MM.1S (cell line): ENCODE results near the gene HADH.

ENCODE experiments used
- DNase-seq: peaks from one replicate; pipeline ENCODE4 v3.0.0-alpha.2; 2015
- H2AFZ ChIP-seq: fragments of 300-600 bp; sonication (generic); 2 replicates; pipeline ENCODE4 v1.6.0; 2016; ENCODE audit warnings: antibody characterized with exemption, low read length
- H3F3A ChIP-seq: fragments of 300-600 bp; sonication (generic); 2 replicates; pipeline ENCODE4 v1.6.1; 2016; ENCODE audit warnings: mild to moderate bottlenecking, antibody characterized with exemption, low read length, moderate library complexity, mixed read lengths; ENCODE audit not compliant: insufficient read depth
- H3K27ac ChIP-seq: fragments of 300-600 bp; sonication (generic); 2 replicates; pipeline ENCODE4 v1.5.1; 2016; ENCODE audit warnings: mild to moderate bottlenecking, low read length
- H3K27me3 ChIP-seq: fragments of 300-600 bp; sonication (generic); replicated peaks from 2 replicates; pipeline ENCODE4 v1.6.0; 2016; ENCODE audit warnings: low read length; ENCODE audit not compliant: insufficient read depth
- H3K36me3 ChIP-seq: fragments of 300-600 bp; sonication (generic); replicated peaks from 2 replicates; pipeline ENCODE4 v1.6.1; 2016; ENCODE audit warnings: mild to moderate bottlenecking, low read length, mixed read lengths; ENCODE audit not compliant: insufficient read depth
- H3K4me1 ChIP-seq: fragments of 300-600 bp; sonication (generic); 2 replicates; pipeline ENCODE4 v1.6.1; 2016; ENCODE audit warnings: low read length, mixed read lengths
- H3K4me2 ChIP-seq: fragments of 300-600 bp; sonication (generic); 2 replicates; pipeline ENCODE4 v1.6.0; 2016; ENCODE audit warnings: low read depth, low read length
- H3K4me3 ChIP-seq: fragments of 300-600 bp; sonication (generic); 2 replicates; pipeline ENCODE4 v1.5.1; 2016; ENCODE audit warnings: low read length, mixed read lengths
- H3K79me2 ChIP-seq: fragments of 300-600 bp; sonication (generic); 2 replicates; pipeline ENCODE4 v1.6.1; 2016; ENCODE audit warnings: mixed run types, low read length, mixed read lengths
- H3K9ac ChIP-seq: fragments of 300-600 bp; sonication (generic); 2 replicates; pipeline ENCODE4 v1.6.1; 2016; ENCODE audit warnings: low read length, mixed read lengths
- H3K9me2 ChIP-seq: fragments of 300-600 bp; sonication (generic); replicated peaks from 2 replicates; pipeline ENCODE4 v1.6.1; 2016; ENCODE audit warnings: mild to moderate bottlenecking, low read length, mixed read lengths; ENCODE audit not compliant: insufficient read depth
- H3K9me3 ChIP-seq: fragments of 300-600 bp; sonication (generic); replicated peaks from 2 replicates; pipeline ENCODE4 v1.6.1; 2016; ENCODE audit warnings: mild to moderate bottlenecking, low read length, mixed read lengths; ENCODE audit not compliant: insufficient read depth
- H4K20me1 ChIP-seq: fragments of 300-600 bp; sonication (generic); 2 replicates; pipeline ENCODE4 v1.6.1; 2016; ENCODE audit warnings: mild to moderate bottlenecking, low read length, moderate library complexity, mixed read lengths; ENCODE audit not compliant: insufficient read depth
- EZH2 ChIP-seq: fragments of 300-600 bp; sonication (generic); optimal IDR thresholded peaks from 2 replicates; pipeline ENCODE3; 2017; ENCODE audit warnings: low read depth, mild to moderate bottlenecking, antibody characterized with exemption, low read length, mixed read lengths
- EZH2phosphoT487 ChIP-seq: fragments of 300-600 bp; sonication (generic); IDR thresholded peaks from 2 replicates; pipeline ENCODE4 v1.6.1; 2018; ENCODE audit warnings: antibody characterized with exemption, low read length
- TF ChIP-seq, protein P1 (sequence below): fragments of 300-600 bp; sonication (generic); IDR thresholded peaks from 2 replicates; pipeline ENCODE4 v1.5.1; 2016; ENCODE audit warnings: antibody characterized with exemption, low read length, mixed read lengths

Gene HADH

DNA sequence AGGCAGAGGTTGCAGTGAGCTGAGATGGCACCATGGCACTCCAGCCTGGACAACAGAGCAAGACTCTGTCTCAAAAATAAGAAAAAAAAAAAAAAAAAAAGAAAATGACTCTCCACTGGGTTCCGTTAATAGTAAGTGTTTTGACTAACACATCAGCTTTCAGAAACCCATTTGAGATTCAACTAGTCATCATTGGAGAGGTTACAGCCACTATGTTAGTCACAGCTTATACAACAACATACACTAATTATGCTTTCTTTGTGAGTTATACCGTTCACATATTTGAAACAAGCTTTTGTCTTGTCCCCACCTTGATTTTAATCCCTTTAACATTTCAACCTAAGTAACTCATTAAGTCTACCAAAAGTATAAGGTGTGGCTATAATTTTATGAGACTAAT lies 48.2 kb downstream of the HADH start:
- Histone ChIP-seq H3K9me2 (no peaks in the 10 kb centered on the region), H3K4me3 (no peak overlapping the region), H3K27me3 (no peaks in the 10 kb centered on the region), H3K79me2 (peaks cover 5% of the 10 kb centered on the region; the same call in 1 of the 2 replicates), H3K4me1 (peaks cover 53% of the 10 kb centered on the region), H2AFZ (no peak overlapping the region), H3K36me3 (no peaks in the 10 kb centered on the region), H4K20me1 (no peaks in the 10 kb centered on the region), H3K27ac (no peak overlapping the region), H3K9me3 (no peaks in the 10 kb centered on the region), H3F3A (peaks cover 22% of the 10 kb centered on the region), H3K4me2 (no peak overlapping the region), H3K9ac (no peak overlapping the region)
- TF ChIP-seq EZH2phosphoT487 (no peak), EZH2 (no peak)
- TF ChIP-seq, protein P1, sequence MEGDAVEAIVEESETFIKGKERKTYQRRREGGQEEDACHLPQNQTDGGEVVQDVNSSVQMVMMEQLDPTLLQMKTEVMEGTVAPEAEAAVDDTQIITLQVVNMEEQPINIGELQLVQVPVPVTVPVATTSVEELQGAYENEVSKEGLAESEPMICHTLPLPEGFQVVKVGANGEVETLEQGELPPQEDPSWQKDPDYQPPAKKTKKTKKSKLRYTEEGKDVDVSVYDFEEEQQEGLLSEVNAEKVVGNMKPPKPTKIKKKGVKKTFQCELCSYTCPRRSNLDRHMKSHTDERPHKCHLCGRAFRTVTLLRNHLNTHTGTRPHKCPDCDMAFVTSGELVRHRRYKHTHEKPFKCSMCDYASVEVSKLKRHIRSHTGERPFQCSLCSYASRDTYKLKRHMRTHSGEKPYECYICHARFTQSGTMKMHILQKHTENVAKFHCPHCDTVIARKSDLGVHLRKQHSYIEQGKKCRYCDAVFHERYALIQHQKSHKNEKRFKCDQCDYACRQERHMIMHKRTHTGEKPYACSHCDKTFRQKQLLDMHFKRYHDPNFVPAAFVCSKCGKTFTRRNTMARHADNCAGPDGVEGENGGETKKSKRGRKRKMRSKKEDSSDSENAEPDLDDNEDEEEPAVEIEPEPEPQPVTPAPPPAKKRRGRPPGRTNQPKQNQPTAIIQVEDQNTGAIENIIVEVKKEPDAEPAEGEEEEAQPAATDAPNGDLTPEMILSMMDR, result no peak
- DNase-seq, result no peak

DNA sequence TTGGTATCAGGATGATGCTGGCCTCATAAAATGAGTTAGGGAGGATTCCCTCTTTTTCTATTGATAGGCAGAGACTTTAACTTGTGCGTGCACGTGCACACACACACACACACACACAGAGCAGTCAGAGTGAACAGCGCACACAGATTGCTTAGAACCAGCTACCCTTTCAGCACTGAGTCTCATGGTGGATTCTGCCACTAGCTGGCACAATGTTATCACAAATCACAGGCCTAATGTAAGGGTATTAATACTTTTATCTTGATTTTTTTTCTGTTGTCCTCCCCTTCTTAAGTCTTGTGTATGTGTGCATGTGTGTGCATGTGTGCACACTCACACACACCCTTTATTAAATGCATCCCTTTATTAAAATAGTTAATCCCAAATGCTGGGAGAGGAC lies 53.2 kb downstream of the HADH start:
- Histone ChIP-seq H3K4me2 (no peak overlapping the region), H3K9me3 (no peaks in the 10 kb centered on the region), H3K27ac (no peak overlapping the region), H3K4me3 (no peak overlapping the region), H4K20me1 (no peaks in the 10 kb centered on the region), H3K79me2 (no peaks in the 10 kb centered on the region; the same call in 1 of the 2 replicates), H3K9ac (no peak overlapping the region), H3K27me3 (no peaks in the 10 kb centered on the region), H3K4me1 (peaks cover 11% of the 10 kb centered on the region; the same call in 1 of the 2 replicates), H3K36me3 (0 out of 2 replicates have a peak, but pooled peaks cover 4% of the 10 kb centered on the region), H3F3A (no peaks in the 10 kb centered on the region), H3K9me2 (no peaks in the 10 kb centered on the region), H2AFZ (no peak overlapping the region)
- no peak for TF ChIP-seq EZH2phosphoT487
- TF ChIP-seq, protein P1, result no peak
- TF ChIP-seq EZH2, result no peak
- DNase-seq, result no peak

DNA sequence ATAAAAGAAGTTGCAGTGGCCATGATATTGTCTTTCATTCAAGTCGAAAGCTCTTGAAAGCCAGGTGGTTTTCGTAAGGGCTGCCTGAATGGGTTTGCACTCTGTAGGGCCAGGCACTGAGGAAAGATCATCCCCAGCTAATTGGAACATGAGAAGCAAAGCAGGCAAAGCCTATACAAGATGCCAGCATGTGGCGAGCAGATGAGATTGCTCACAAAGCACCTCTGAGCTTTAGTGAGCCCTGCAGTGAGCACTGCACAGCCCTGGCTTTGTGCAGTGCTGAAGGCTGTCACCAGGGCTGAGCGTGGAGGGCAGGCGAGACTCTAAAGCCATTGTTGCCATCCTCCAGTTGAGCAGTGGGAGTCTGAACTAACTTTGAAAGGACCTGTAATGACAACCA lies 53.8 kb downstream of the HADH start:
- Histone ChIP-seq H3K4me3 (no peak overlapping the region), H3K27me3 (no peaks in the 10 kb centered on the region), H3K27ac (no peak overlapping the region), H4K20me1 (no peaks in the 10 kb centered on the region), H3K4me1 (peaks cover 9% of the 10 kb centered on the region; the same call in 1 of the 2 replicates), H3K9me3 (no peaks in the 10 kb centered on the region), H3K4me2 (no peak overlapping the region), H3K9ac (no peak overlapping the region), H3K9me2 (no peaks in the 10 kb centered on the region), H3F3A (no peaks in the 10 kb centered on the region), H3K79me2 (no peaks in the 10 kb centered on the region; the same call in 1 of the 2 replicates), H3K36me3 (0 out of 2 replicates have a peak, but pooled peaks cover 4% of the 10 kb centered on the region), H2AFZ (no peak overlapping the region)
- no peak for DNase-seq
- TF ChIP-seq, protein P1, result no peak
